Measurements from ENCODE around the gene DDAH2.

The DDAH2 gene

GRCh38 chr6:31690231-31691077 lies 38.6 kb downstream of the DDAH2 start:
- DNase-seq (ENCODE audit: low spot score) = no peak

- DNase-seq (ENCODE audit: low spot score) = no peak
Observed at GRCh38 chr6:31689249-31690110, 39.6 kb downstream of the DDAH2 start.

- no peak for DNase-seq (ENCODE audit: low spot score)
Observed at GRCh38 chr6:31687860-31688693, 41.0 kb downstream of the DDAH2 start.

GRCh38 chr6:31687321-31687720 lies 41.8 kb downstream of the DDAH2 start:
- no peak for DNase-seq (ENCODE audit: low spot score)

- no peak for DNase-seq (ENCODE audit: low spot score)
Observed at GRCh38 chr6:31686483-31686882, 42.6 kb downstream of the DDAH2 start.

- DNase-seq (ENCODE audit: low spot score) = no peak
Observed at GRCh38 chr6:31683591-31683990, 45.5 kb downstream of the DDAH2 start.

GRCh38 chr6:31681135-31681671 lies 47.9 kb downstream of the DDAH2 start:
- DNase-seq (ENCODE audit: low spot score) = peak; percentile 67

- peak; percentile 92 for DNase-seq (ENCODE audit: low spot score)
Observed at GRCh38 chr6:31680226-31681134, 48.6 kb downstream of the DDAH2 start, which contains the start of gene LY6G5C. Gene LY6G5C (minus strand): TSS chr6:31681067. CDS start chr6:31680373, 694 bp downstream.

- no peak for DNase-seq (ENCODE audit: low spot score)
Observed at GRCh38 chr6:31677955-31678354, 51.1 kb downstream of the DDAH2 start.

Data from AG08395 (cell line).